KMS-11 (cell line): ENCODE results near the gene PGAP3.

ENCODE experiments used
- H2AFZ ChIP-seq: fragments of 200-600 bp; sonication (generic); 2 replicates; pipeline ENCODE4 v1.6.1; 2016; ENCODE audit warnings: antibody characterized with exemption, mixed run types, low read depth
- H3K27ac ChIP-seq: fragments of 200-600 bp; sonication (generic); 2 replicates; pipeline ENCODE4 v1.6.1; 2016; ENCODE audit warnings: mild to moderate bottlenecking, mixed run types
- H3K27me3 ChIP-seq: fragments of 200-600 bp; sonication (generic); 2 replicates; pipeline ENCODE4 v1.6.1; 2017; ENCODE audit warnings: mild to moderate bottlenecking, low read depth, mixed run types, moderate library complexity; ENCODE audit not compliant: insufficient read depth
- H3K36me3 ChIP-seq: fragments of 200-600 bp; sonication (generic); 2 replicates; pipeline ENCODE4 v1.6.1; 2017; ENCODE audit warnings: mild to moderate bottlenecking, mixed run types; ENCODE audit not compliant: insufficient read depth
- H3K4me1 ChIP-seq: fragments of 200-600 bp; sonication (generic); 2 replicates; pipeline ENCODE4 v1.6.1; 2016; ENCODE audit warnings: mild to moderate bottlenecking, low read depth, mixed run types; ENCODE audit not compliant: poor library complexity, severe bottlenecking
- H3K4me2 ChIP-seq: fragments of 200-600 bp; sonication (generic); 2 replicates; pipeline ENCODE4 v1.7.0; 2016; ENCODE audit warnings: mild to moderate bottlenecking, mixed run types
- H3K4me3 ChIP-seq: fragments of 200-600 bp; sonication (generic); IDR thresholded peaks from 2 replicates; pipeline ENCODE4 v1.6.1; 2017; ENCODE audit warnings: low read depth, low read length, mixed read lengths; ENCODE audit not compliant: insufficient read depth
- H3K79me2 ChIP-seq: fragments of 200-600 bp; sonication (generic); 2 replicates; pipeline ENCODE4 v1.6.1; 2016; ENCODE audit warnings: low read depth, mixed run types; ENCODE audit not compliant: insufficient read depth
- H3K9ac ChIP-seq: fragments of 200-600 bp; sonication (generic); 2 replicates; pipeline ENCODE4 v1.6.1; 2016; ENCODE audit warnings: mild to moderate bottlenecking, mixed run types
- H4K20me1 ChIP-seq: fragments of 200-600 bp; sonication (generic); 2 replicates; pipeline ENCODE4 v1.6.1; 2016; ENCODE audit warnings: mild to moderate bottlenecking, mixed run types; ENCODE audit not compliant: insufficient read depth
- TF ChIP-seq, protein P1 (sequence below): fragments of 200-600 bp; sonication (generic); conservative IDR thresholded peaks from 2 replicates; pipeline ENCODE4 v1.6.1; 2017; ENCODE audit warnings: low read depth, mild to moderate bottlenecking, antibody characterized with exemption, low read length, moderate library complexity, mixed read lengths

PGAP3 gene

GRCh38 chr17:39652587-39653315 is 35.1 kb downstream of the PGAP3 start:
- H3K4me1 ChIP-seq, result peaks cover 10% of the 10 kb centered on the region
- H3K9ac ChIP-seq, result no peak overlapping the region
- H3K36me3 ChIP-seq, result no peaks in the 10 kb centered on the region
- H2AFZ ChIP-seq, result no peak overlapping the region
- H3K4me2 ChIP-seq, result no peak overlapping the region
- H3K27ac ChIP-seq, result no peak overlapping the region
- no peak overlapping the region for H3K4me3 ChIP-seq
- TF ChIP-seq, protein P1, sequence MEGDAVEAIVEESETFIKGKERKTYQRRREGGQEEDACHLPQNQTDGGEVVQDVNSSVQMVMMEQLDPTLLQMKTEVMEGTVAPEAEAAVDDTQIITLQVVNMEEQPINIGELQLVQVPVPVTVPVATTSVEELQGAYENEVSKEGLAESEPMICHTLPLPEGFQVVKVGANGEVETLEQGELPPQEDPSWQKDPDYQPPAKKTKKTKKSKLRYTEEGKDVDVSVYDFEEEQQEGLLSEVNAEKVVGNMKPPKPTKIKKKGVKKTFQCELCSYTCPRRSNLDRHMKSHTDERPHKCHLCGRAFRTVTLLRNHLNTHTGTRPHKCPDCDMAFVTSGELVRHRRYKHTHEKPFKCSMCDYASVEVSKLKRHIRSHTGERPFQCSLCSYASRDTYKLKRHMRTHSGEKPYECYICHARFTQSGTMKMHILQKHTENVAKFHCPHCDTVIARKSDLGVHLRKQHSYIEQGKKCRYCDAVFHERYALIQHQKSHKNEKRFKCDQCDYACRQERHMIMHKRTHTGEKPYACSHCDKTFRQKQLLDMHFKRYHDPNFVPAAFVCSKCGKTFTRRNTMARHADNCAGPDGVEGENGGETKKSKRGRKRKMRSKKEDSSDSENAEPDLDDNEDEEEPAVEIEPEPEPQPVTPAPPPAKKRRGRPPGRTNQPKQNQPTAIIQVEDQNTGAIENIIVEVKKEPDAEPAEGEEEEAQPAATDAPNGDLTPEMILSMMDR, result no peak
- H3K79me2 ChIP-seq, result no peaks in the 10 kb centered on the region
- no peaks in the 10 kb centered on the region for H3K27me3 ChIP-seq
- H4K20me1 ChIP-seq, result no peaks in the 10 kb centered on the region

- H3K4me2 ChIP-seq, result no peak overlapping the region
- H3K9ac ChIP-seq, result no peak overlapping the region
- no peak overlapping the region for H2AFZ ChIP-seq
- H4K20me1 ChIP-seq, result no peaks in the 10 kb centered on the region
- no peaks in the 10 kb centered on the region for H3K79me2 ChIP-seq
- peaks cover 10% of the 10 kb centered on the region for H3K4me1 ChIP-seq
- H3K27me3 ChIP-seq, result no peaks in the 10 kb centered on the region
- H3K4me3 ChIP-seq, result no peak overlapping the region
- H3K36me3 ChIP-seq, result no peaks in the 10 kb centered on the region
- TF ChIP-seq, protein P1, result no peak
- H3K27ac ChIP-seq, result no peak overlapping the region
These were observed 35.8 kb downstream of the PGAP3 start for GRCh38 chr17:39651923-39652586.

GRCh38 chr17:39650121-39650579 is 37.7 kb downstream of the PGAP3 start:
- no peaks in the 10 kb centered on the region for H3K36me3 ChIP-seq
- H3K9ac ChIP-seq, result no peak overlapping the region
- TF ChIP-seq, protein P1, result no peak
- H4K20me1 ChIP-seq, result no peaks in the 10 kb centered on the region
- H3K27me3 ChIP-seq, result no peaks in the 10 kb centered on the region
- H3K4me1 ChIP-seq, result peaks cover 5% of the 10 kb centered on the region
- 0 out of 2 replicates have a peak, but pooled peaks cover 4% of the 10 kb centered on the region for H3K79me2 ChIP-seq
- H3K4me2 ChIP-seq, result no peak overlapping the region
- no peak overlapping the region for H3K4me3 ChIP-seq
- no peak overlapping the region for H2AFZ ChIP-seq
- H3K27ac ChIP-seq, result no peak overlapping the region

DNA sequence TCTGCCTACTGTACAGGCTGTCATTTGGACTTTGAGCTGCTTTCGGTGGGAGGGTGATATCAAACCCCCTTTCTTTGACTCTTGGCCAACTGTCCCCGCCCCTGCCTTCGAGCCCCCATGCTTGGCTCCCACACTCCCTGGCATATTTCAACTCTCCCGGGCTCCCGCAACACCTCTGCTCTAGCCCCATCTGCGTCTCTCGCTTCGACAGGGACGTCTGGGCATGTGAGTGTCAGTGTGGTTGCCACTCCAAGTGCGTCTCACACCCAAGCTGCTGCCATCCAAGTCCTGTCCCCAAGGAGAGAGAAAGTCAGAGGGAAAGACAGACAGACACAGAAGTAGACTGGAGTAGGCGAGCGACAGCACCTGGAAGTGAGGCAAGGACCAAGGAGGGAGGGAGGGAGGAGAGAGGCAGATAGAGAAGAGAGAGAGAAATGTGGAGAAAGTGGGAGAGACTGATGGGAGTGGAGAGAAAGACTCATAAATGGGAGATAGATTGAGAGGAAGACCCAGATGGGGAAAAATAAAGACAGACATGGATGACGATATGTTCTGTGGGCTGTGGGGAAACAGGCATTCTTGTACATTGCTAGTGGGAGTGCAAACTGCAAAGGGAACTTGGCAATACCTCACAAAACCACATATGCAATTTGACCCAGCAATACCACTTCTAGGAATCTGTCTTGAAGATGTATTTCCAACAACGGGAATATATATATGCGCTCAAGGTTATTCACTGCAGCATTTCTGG is 39.1 kb downstream of the PGAP3 start:
- Histone ChIP-seq H2AFZ (no peak overlapping the region), H3K4me3 (no peak overlapping the region), H3K9ac (no peak overlapping the region), H4K20me1 (no peaks in the 10 kb centered on the region), H3K27me3 (no peaks in the 10 kb centered on the region), H3K4me1 (peaks cover 2% of the 10 kb centered on the region), H3K79me2 (peaks cover 4% of the 10 kb centered on the region; the same call in 1 of the 2 replicates), H3K36me3 (no peaks in the 10 kb centered on the region), H3K4me2 (no peak overlapping the region), H3K27ac (no peak overlapping the region)
- TF ChIP-seq, protein P1, result no peak
